Fibroblast of pulmonary artery (primary cell): ENCODE results near the gene THBS4.

Experiments used
- DNase-seq: peaks from one replicate; pipeline ENCODE4 v3.0.0-alpha.2; 2010; ENCODE audit warnings: low read depth
- H3K4me3 ChIP-seq: replicated peaks from 2 replicates; pipeline ENCODE4 v1.5.1; 2011; ENCODE audit warnings: low read depth, mild to moderate bottlenecking, control low read depth, low read length, moderate library complexity
- TF ChIP-seq, protein P1 (sequence below): IDR thresholded peaks from 2 replicates; pipeline ENCODE4 v1.5.1; 2011; ENCODE audit warnings: mild to moderate bottlenecking, control low read depth, low read length, inconsistent platforms; ENCODE audit errors: missing control alignments

The THBS4 gene

GRCh38 chr5:80043187-80043586 lies 8.0 kb downstream of the THBS4 start:
- TF ChIP-seq, protein P1, sequence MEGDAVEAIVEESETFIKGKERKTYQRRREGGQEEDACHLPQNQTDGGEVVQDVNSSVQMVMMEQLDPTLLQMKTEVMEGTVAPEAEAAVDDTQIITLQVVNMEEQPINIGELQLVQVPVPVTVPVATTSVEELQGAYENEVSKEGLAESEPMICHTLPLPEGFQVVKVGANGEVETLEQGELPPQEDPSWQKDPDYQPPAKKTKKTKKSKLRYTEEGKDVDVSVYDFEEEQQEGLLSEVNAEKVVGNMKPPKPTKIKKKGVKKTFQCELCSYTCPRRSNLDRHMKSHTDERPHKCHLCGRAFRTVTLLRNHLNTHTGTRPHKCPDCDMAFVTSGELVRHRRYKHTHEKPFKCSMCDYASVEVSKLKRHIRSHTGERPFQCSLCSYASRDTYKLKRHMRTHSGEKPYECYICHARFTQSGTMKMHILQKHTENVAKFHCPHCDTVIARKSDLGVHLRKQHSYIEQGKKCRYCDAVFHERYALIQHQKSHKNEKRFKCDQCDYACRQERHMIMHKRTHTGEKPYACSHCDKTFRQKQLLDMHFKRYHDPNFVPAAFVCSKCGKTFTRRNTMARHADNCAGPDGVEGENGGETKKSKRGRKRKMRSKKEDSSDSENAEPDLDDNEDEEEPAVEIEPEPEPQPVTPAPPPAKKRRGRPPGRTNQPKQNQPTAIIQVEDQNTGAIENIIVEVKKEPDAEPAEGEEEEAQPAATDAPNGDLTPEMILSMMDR, result no peak
- DNase-seq, result no peak
- no peak overlapping the region for H3K4me3 ChIP-seq

DNA sequence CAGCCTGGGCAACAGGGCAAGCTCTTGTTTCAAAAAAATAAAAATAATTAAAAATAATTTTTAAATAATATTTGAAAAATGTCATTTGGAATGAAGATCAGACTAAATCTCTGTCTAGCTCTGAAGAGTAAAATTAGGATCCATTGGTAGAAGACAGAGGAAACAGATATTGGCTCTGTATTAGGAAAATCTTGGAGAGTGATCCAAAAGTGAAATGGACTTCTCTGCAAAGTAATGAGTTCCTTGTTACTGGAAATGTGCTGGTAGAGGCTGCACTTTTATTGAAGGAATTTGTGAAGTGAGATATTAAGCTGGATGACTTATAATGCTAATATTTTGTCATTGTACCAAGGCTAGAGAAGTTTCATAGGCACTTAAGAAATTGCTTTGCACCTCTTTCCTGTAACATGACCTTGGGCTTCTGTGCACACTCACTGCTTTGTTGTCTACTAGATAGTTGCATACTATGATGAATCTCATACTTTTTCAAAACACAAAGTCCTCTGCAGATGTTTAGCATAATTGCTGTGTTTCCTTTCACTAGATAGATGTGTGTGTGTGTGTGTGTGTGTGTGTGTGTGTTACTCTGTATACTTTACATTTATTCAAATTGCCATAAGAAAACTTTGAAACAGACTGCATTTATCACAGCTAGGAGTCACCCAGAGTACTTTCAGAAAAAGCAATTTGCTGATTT lies 13.1 kb downstream of the THBS4 start:
- no peak overlapping the region for H3K4me3 ChIP-seq
- DNase-seq, result no peak
- TF ChIP-seq, protein P1, result no peak

GRCh38 chr5:80052464-80052863 lies 17.3 kb downstream of the THBS4 start:
- no peak overlapping the region for H3K4me3 ChIP-seq
- no peak for DNase-seq
- TF ChIP-seq, protein P1, result no peak

- no peak overlapping the region for H3K4me3 ChIP-seq
- no peak for DNase-seq
These were observed 19.5 kb downstream of the THBS4 start for GRCh38 chr5:80054682-80055081.

DNA sequence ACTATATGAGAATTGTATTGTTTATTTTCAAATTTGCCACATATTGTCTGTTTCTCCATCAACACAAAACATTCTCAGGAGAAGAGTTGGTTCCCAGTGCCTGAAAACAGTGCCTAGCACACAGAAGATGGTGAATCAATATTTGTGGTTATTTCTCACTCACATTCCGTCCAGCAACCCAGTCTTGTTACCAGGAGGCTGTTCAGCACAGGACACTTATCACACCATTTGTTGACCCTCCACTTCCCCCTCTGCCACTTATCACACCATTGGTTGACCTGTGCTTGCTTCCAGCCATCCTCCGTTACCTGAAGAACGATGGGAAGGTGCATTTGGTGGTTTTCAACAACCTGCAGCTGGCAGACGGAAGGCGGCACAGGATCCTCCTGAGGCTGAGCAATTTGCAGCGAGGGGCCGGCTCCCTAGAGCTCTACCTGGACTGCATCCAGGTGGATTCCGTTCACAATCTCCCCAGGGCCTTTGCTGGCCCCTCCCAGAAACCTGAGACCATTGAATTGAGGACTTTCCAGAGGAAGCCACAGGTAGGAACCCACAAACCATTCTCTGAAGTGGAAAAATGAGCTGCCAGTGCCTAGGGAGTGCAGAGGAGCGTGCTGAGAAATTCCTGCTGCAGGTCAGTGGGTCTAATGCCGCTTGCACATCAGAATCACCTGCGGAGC lies 20.5 kb downstream of the THBS4 start:
- DNase-seq, result no peak
- H3K4me3 ChIP-seq, result no peak overlapping the region
- TF ChIP-seq, protein P1, result no peak

More at GRCh38 chr5:80054682-80055081, 19.5 kb downstream of the THBS4 start:
- TF ChIP-seq, protein P1, result no peak

DNA sequence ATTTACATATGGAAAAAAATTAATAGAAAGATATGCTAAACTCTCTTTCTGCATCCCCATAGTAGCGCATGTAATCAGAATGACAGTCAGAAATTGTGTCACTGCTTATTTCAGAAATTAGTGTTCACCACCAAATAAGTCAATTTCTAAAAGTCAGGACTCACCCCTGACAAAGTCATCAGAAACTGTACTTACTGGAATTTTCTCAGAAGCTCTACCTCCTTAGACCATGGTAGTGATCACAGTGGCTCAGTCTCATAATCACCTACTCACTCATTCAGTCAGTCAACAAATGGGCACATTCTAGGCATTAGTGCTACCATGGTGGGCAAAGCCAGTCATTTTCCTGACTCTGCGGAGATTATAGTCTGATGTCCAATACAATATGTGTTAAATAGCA lies 22.0 kb downstream of the THBS4 start:
- TF ChIP-seq, protein P1, result no peak
- H3K4me3 ChIP-seq, result no peak overlapping the region
- DNase-seq, result no peak
